ENCODE data around the gene SDR9C7. TPM values are rescaled to one million over a fixed set of nuclear protein-coding genes. Genes with fewer than 3 reads are reported as not detected.
"Not testable (repeated sequence)": the region's sequence is repeated elsewhere in the genome, so short reads cannot be mapped to it uniquely, and the experiment has no call there.

Gene SDR9C7
- total RNA-seq, 4 donors from 2014 or later, result not detected

GRCh38 chr12:56896082-56896481 lies 38.1 kb downstream of the SDR9C7 start:
- no peak for DNase-seq (ENCODE audit: low spot score in 2 of 2)

GRCh38 chr12:56894698-56895368 lies 39.4 kb downstream of the SDR9C7 start:
- H3K27me3 ChIP-seq, result no peaks in the 10 kb centered on the region
- no peak for DNase-seq (ENCODE audit: low spot score in 2 of 2)
- no peak overlapping the region for H3K27ac ChIP-seq
- 56 to 60% methylated on average over 5 of the region's 5 CpGs for WGBS, 2 donors
- TF ChIP-seq POLR2A (IDR thresholded peaks at IDR 0.05) (no peak), EP300 (IDR thresholded peaks at IDR 0.05) (no peak), CTCF (IDR thresholded peaks at IDR 0.05) (no peak)
- H3K4me1 ChIP-seq, result no peaks in the 10 kb centered on the region
- no peak overlapping the region for H3K4me3 ChIP-seq
- no peaks in the 10 kb centered on the region for H3K36me3 ChIP-seq
- peaks cover 0 to 10% (median 0%) of the 10 kb centered on the region in 4 donors for H3K9me3 ChIP-seq

More at GRCh38 chr12:56896082-56896481, 38.1 kb downstream of the SDR9C7 start:
- TF ChIP-seq POLR2A (IDR thresholded peaks at IDR 0.05), result no peak
- no peak for TF ChIP-seq EP300 (IDR thresholded peaks at IDR 0.05)
- Histone ChIP-seq H3K4me1 (no peaks in the 10 kb centered on the region), H3K36me3 (no peaks in the 10 kb centered on the region), H3K27ac (no peak overlapping the region), H3K9me3 (peaks cover 0 to 23% (median 1%) of the 10 kb centered on the region in 4 donors), H3K27me3 (no peaks in the 10 kb centered on the region), H3K4me3 (no peak overlapping the region)
- 59 to 83% methylated on average over 1 of the region's 1 CpG for WGBS, 2 donors

- WGBS, 2 donors, result 73 to 88% methylated on average over 3 of the region's 3 CpGs
- DNase-seq (ENCODE audit: low spot score in 2 of 2), result not testable (repeated sequence)
These were observed 42.3 kb downstream of the SDR9C7 start for GRCh38 chr12:56891885-56892284.

GRCh38 chr12:56886319-56886718 lies 47.9 kb downstream of the SDR9C7 start:
- Histone ChIP-seq H3K4me3 (no peak overlapping the region), H3K9me3 (peaks cover 0 to 14% (median 0%) of the 10 kb centered on the region in 4 donors), H3K27me3 (no peaks in the 10 kb centered on the region), H3K4me1 (no peaks in the 10 kb centered on the region), H3K27ac (no peak overlapping the region), H3K36me3 (no peaks in the 10 kb centered on the region)
- TF ChIP-seq POLR2A (IDR thresholded peaks at IDR 0.05) (no peak), EP300 (IDR thresholded peaks at IDR 0.05) (no peak), CTCF (IDR thresholded peaks at IDR 0.05) (no peak)
- 39 to 41% methylated on average over 3 of the region's 3 CpGs for WGBS, 2 donors
- DNase-seq (ENCODE audit: low spot score in 2 of 2), result no peak

More at GRCh38 chr12:56891885-56892284, 42.3 kb downstream of the SDR9C7 start:
- H3K27ac ChIP-seq, H3K4me1 ChIP-seq, H3K36me3 ChIP-seq, H3K4me3 ChIP-seq, H3K27me3 ChIP-seq, H3K9me3 ChIP-seq: not testable (repeated sequence)

GRCh38 chr12:56885316-56885715 lies 48.9 kb downstream of the SDR9C7 start:
- Histone ChIP-seq H3K36me3 (no peaks in the 10 kb centered on the region), H3K9me3 (peaks cover 0 to 15% (median 0%) of the 10 kb centered on the region in 4 donors), H3K4me3 (no peak overlapping the region), H3K27me3 (no peaks in the 10 kb centered on the region), H3K27ac (no peak overlapping the region), H3K4me1 (no peaks in the 10 kb centered on the region)
- no peak for DNase-seq (ENCODE audit: low spot score in 2 of 2)
- TF ChIP-seq POLR2A (IDR thresholded peaks at IDR 0.05), result no peak
- no peak for TF ChIP-seq CTCF (IDR thresholded peaks at IDR 0.05)
- no peak for TF ChIP-seq EP300 (IDR thresholded peaks at IDR 0.05)
- 87 to 89% methylated on average over 1 of the region's 1 CpG for WGBS, 2 donors

- Histone ChIP-seq H3K4me3 (no peak overlapping the region), H3K27ac (no peak overlapping the region), H3K27me3 (no peaks in the 10 kb centered on the region), H3K36me3 (no peaks in the 10 kb centered on the region), H3K9me3 (peaks cover 0 to 15% (median 0%) of the 10 kb centered on the region in 4 donors), H3K4me1 (no peaks in the 10 kb centered on the region)
- DNase-seq (ENCODE audit: low spot score in 2 of 2), result no peak
- WGBS, 2 donors, result 46 to 56% methylated on average over 1 of the region's 1 CpG
- TF ChIP-seq POLR2A (IDR thresholded peaks at IDR 0.05), result no peak
- no peak for TF ChIP-seq EP300 (IDR thresholded peaks at IDR 0.05)
- TF ChIP-seq CTCF (IDR thresholded peaks at IDR 0.05), result no peak
These were observed 49.8 kb downstream of the SDR9C7 start for GRCh38 chr12:56884421-56884820.

- not testable (repeated sequence) for DNase-seq (ENCODE audit: low spot score in 2 of 2)
- WGBS, 2 donors, result 93% methylated on average over 3 of the region's 3 CpGs
These were observed 51.8 kb downstream of the SDR9C7 start for GRCh38 chr12:56882407-56882806.

More at GRCh38 chr12:56882407-56882806, 51.8 kb downstream of the SDR9C7 start:
- peaks cover 0 to 15% (median 0%) of the 10 kb centered on the region in 4 donors for H3K9me3 ChIP-seq
- H3K36me3 ChIP-seq, H3K4me1 ChIP-seq, H3K4me3 ChIP-seq, H3K27me3 ChIP-seq, H3K27ac ChIP-seq: not testable (repeated sequence)
